Left cardiac atrium (tissue), 4 donors: Measurements from ENCODE around the gene CCDC27. TPM values are rescaled to one million over a fixed set of nuclear protein-coding genes. Genes with fewer than 3 reads are reported as not detected.

ENCODE experiments used
- ATAC-seq, 2 donors: fragments of 200-7000 bp; cut with Tn5 transposase; one replicate each; pipeline ENCODE4 v1.9.1; 2020; ENCODE audit warnings: mild to moderate bottlenecking in 2 of 2, moderate library complexity in 2 of 2
- DNase-seq: peaks from one replicate; pipeline ENCODE4 v3.0.0-alpha.2; 2020
- intact Hi-C, 2 donors: fragments of 100-400 bp; cut with DNase I; formaldehyde crosslinking; loops; one replicate each; pipeline versions ENCODE4 v1.14.1 to v1.15.1; 2022 to 2023
- long read RNA-seq: library from polyadenylated mRNA; unstranded; transcript quantifications from one replicate; pipeline ENCODE4 v2.0.0, GENCODE V29; 2021
- total RNA-seq, 2 donors: library from RNA; stranded (reverse); fragmentation: NEBNext Ultra II Directional; extraction: Animal tissue kit (Norgen Biotek cat#: 25700); gene quantifications; one replicate each; pipeline ENCODE4 v1.2.1, GENCODE V29; 2021
- donor health status: DM: no; HTN: yes; CAD: no.
- donor health status: DM: no; HTN: yes; CAD: no; lungs with severe emphysema.
- donor health status: DM: yes; HTN: yes; CAD: no.
- donor health status: Dilated cardiomyopathy.

Gene CCDC27
- not detected for total RNA-seq
- long read RNA-seq, result 0 reads

GRCh38 chr1:3752400-3752945 lies at the start of gene CCDC27:
TSS of gene CCDC27 (plus strand) at chr1:3752450. CDS start at chr1:3752482, 32 bp downstream.
- ATAC-seq (no peak), DNase-seq (no peak)
- intact Hi-C loops, result no loop called here

- intact Hi-C loops, result no loop called here
- DNase-seq (no peak), ATAC-seq (no peak)
Observed at GRCh38 chr1:3702528-3702927, 49.7 kb upstream of the CCDC27 start.

GRCh38 chr1:3702990-3703728 lies 49.1 kb upstream of the CCDC27 start:
- DNase-seq (no peak), ATAC-seq (peak in 1 of 2 donors; percentile 67)
- intact Hi-C loops, result no loop called here

GRCh38 chr1:3703786-3704371 lies 48.4 kb upstream of the CCDC27 start:
- no peak for DNase-seq
- intact Hi-C loops, result no loop called here
- ATAC-seq, result no peak

- ATAC-seq, result no peak
- intact Hi-C loops, result no loop called here
- no peak for DNase-seq
Observed at GRCh38 chr1:3705341-3705950, 46.8 kb upstream of the CCDC27 start.

- DNase-seq (no peak), ATAC-seq (no peak)
Observed at GRCh38 chr1:3706651-3707297, 45.5 kb upstream of the CCDC27 start.

GRCh38 chr1:3707298-3707938 lies 44.8 kb upstream of the CCDC27 start:
- DNase-seq (no peak), ATAC-seq (no peak)
- intact Hi-C loops, result no loop called here

More at GRCh38 chr1:3706651-3707297, 45.5 kb upstream of the CCDC27 start:
- intact Hi-C loops, result no loop called here

GRCh38 chr1:3707939-3708328 lies 44.3 kb upstream of the CCDC27 start:
- no peak for ATAC-seq
- intact Hi-C loops, result no loop called here
- DNase-seq, result no peak

GRCh38 chr1:3708791-3709190 lies 43.5 kb upstream of the CCDC27 start:
- intact Hi-C loops, result no loop called here
- DNase-seq (no peak), ATAC-seq (no peak)

- DNase-seq, result no peak
- intact Hi-C loops, result no loop called here
- no peak for ATAC-seq
Observed at GRCh38 chr1:3710251-3710650, 42.0 kb upstream of the CCDC27 start.

GRCh38 chr1:3711381-3711779 lies 40.9 kb upstream of the CCDC27 start:
- intact Hi-C loops, result no loop called here
- DNase-seq, result no peak
- ATAC-seq, result no peak

GRCh38 chr1:3711780-3712451 lies 40.3 kb upstream of the CCDC27 start:
- DNase-seq (no peak), ATAC-seq (no peak)
- intact Hi-C loops, result no loop called here

GRCh38 chr1:3712573-3713535 lies 39.4 kb upstream of the CCDC27 start:
- no peak for DNase-seq
- intact Hi-C loops, result no loop called here
- peak; percentile 64 to 76 for ATAC-seq

GRCh38 chr1:3713840-3714239 lies 38.4 kb upstream of the CCDC27 start:
- no peak for DNase-seq
- ATAC-seq, result no peak
- intact Hi-C loops, result no loop called here

- intact Hi-C loops, result no loop called here
- DNase-seq, result no peak
- ATAC-seq, result peak; percentile 32 to 67
Observed at GRCh38 chr1:3714284-3714741, 37.9 kb upstream of the CCDC27 start.

- ATAC-seq, result no peak
- intact Hi-C loops, result no loop called here
- DNase-seq, result no peak
Observed at GRCh38 chr1:3714814-3715213, 37.4 kb upstream of the CCDC27 start.

- intact Hi-C loops, result no loop called here
- DNase-seq, result no peak
- no peak for ATAC-seq
Observed at GRCh38 chr1:3716351-3716750, 35.9 kb upstream of the CCDC27 start.
